ENCODE measurements around the gene MED25. TPM values are rescaled to one million over a fixed set of nuclear protein-coding genes. Genes with fewer than 3 reads are reported as not detected.
A peak's percentile ranks its signal among the peaks of the same experiment; 100 is the strongest.

The MED25 gene
- total RNA-seq, 1 experiment from 2014 or later = 39.9 TPM

- peaks cover 7% of the 10 kb centered on the region for H3K4me1 Mint-ChIP-seq (ENCODE audit: insufficient read depth, unreplicated experiment)
- ChIA-PET CTCF (no interaction called here), POLR2A (no interaction called here)
- no TSS peak for BruUV-seq (replicated peaks)
- H3K27ac Mint-ChIP-seq (ENCODE audit: low read depth, unreplicated experiment) = no peak overlapping the region
- intact Hi-C loops (cut with micrococcal nuclease) = no loop called here
- H3K9me3 Mint-ChIP-seq (ENCODE audit: unreplicated experiment) = no peaks in the 10 kb centered on the region
- no peak for DNase-seq (ENCODE audit: unreplicated experiment)
- peaks cover 63% of the 10 kb centered on the region for H3K36me3 Mint-ChIP-seq (ENCODE audit: insufficient read depth, unreplicated experiment)
- H3K4me3 Mint-ChIP-seq (ENCODE audit: unreplicated experiment) = no peak overlapping the region
- TF ChIP-seq CTCF (IDR thresholded peaks at IDR 0.05; ENCODE audit: unreplicated experiment) = no peak
- H3K27me3 Mint-ChIP-seq (ENCODE audit: insufficient read depth, unreplicated experiment) = no peaks in the 10 kb centered on the region
These were observed 27.2 kb upstream of the MED25 start for GRCh38 chr19:49790866-49791265.

GRCh38 chr19:49791776-49792445 is 26.2 kb upstream of the MED25 start:
- no peaks in the 10 kb centered on the region for H3K4me1 Mint-ChIP-seq (ENCODE audit: insufficient read depth, unreplicated experiment)
- no peaks in the 10 kb centered on the region for H3K27me3 Mint-ChIP-seq (ENCODE audit: insufficient read depth, unreplicated experiment)
- no TSS peak for BruUV-seq (replicated peaks)
- H3K9me3 Mint-ChIP-seq (ENCODE audit: unreplicated experiment) = no peaks in the 10 kb centered on the region
- peaks cover 67% of the 10 kb centered on the region for H3K36me3 Mint-ChIP-seq (ENCODE audit: insufficient read depth, unreplicated experiment)
- DNase-seq (ENCODE audit: unreplicated experiment) = no peak
- no peak overlapping the region for H3K4me3 Mint-ChIP-seq (ENCODE audit: unreplicated experiment)
- H3K27ac Mint-ChIP-seq (ENCODE audit: low read depth, unreplicated experiment) = peak overlapping the region; percentile 35
- ChIA-PET POLR2A (no interaction called here), CTCF (interaction anchor here (0.5 kb wide), 1 partner anchor 685 kb away, joined by 3 read pairs; no protein-coding TSS in a partner anchor)
- no peak for TF ChIP-seq CTCF (IDR thresholded peaks at IDR 0.05; ENCODE audit: unreplicated experiment)
- intact Hi-C loops (cut with micrococcal nuclease) = no loop called here

- DNase-seq (ENCODE audit: unreplicated experiment) = no peak
- no peaks in the 10 kb centered on the region for H3K9me3 Mint-ChIP-seq (ENCODE audit: unreplicated experiment)
- no TSS peak for BruUV-seq (replicated peaks)
- H3K27me3 Mint-ChIP-seq (ENCODE audit: insufficient read depth, unreplicated experiment) = no peaks in the 10 kb centered on the region
- intact Hi-C loops (cut with micrococcal nuclease) = no loop called here
- ChIA-PET CTCF (interaction anchor here (0.5 kb wide), 1 partner anchor 684 kb away, joined by 3 read pairs; no protein-coding TSS in a partner anchor), POLR2A (no interaction called here)
- H3K4me1 Mint-ChIP-seq (ENCODE audit: insufficient read depth, unreplicated experiment) = no peaks in the 10 kb centered on the region
- no peak overlapping the region for H3K4me3 Mint-ChIP-seq (ENCODE audit: unreplicated experiment)
- peaks cover 68% of the 10 kb centered on the region for H3K36me3 Mint-ChIP-seq (ENCODE audit: insufficient read depth, unreplicated experiment)
- H3K27ac Mint-ChIP-seq (ENCODE audit: low read depth, unreplicated experiment) = peak overlapping the region; percentile 35
- no peak for TF ChIP-seq CTCF (IDR thresholded peaks at IDR 0.05; ENCODE audit: unreplicated experiment)
These were observed 25.1 kb upstream of the MED25 start for GRCh38 chr19:49792829-49793560.

GRCh38 chr19:49793561-49793840 is 24.6 kb upstream of the MED25 start:
- peaks cover 70% of the 10 kb centered on the region for H3K36me3 Mint-ChIP-seq (ENCODE audit: insufficient read depth, unreplicated experiment)
- ChIA-PET CTCF (no interaction called here), POLR2A (no interaction called here)
- no peaks in the 10 kb centered on the region for H3K27me3 Mint-ChIP-seq (ENCODE audit: insufficient read depth, unreplicated experiment)
- no peak for DNase-seq (ENCODE audit: unreplicated experiment)
- H3K4me1 Mint-ChIP-seq (ENCODE audit: insufficient read depth, unreplicated experiment) = no peaks in the 10 kb centered on the region
- intact Hi-C loops (cut with micrococcal nuclease) = no loop called here
- no TSS peak for BruUV-seq (replicated peaks)
- no peak for TF ChIP-seq CTCF (IDR thresholded peaks at IDR 0.05; ENCODE audit: unreplicated experiment)
- no peak overlapping the region for H3K4me3 Mint-ChIP-seq (ENCODE audit: unreplicated experiment)
- no peaks in the 10 kb centered on the region for H3K9me3 Mint-ChIP-seq (ENCODE audit: unreplicated experiment)
- peak overlapping the region; percentile 35 for H3K27ac Mint-ChIP-seq (ENCODE audit: low read depth, unreplicated experiment)

Data from MCF 10A (cell line).